HFFc6 (cell line): ENCODE data around the gene SH3GL2. TPM values are rescaled to one million over a fixed set of nuclear protein-coding genes. Genes with fewer than 3 reads are reported as not detected.

Source experiments
- DNase-seq: peaks from one replicate; pipeline ENCODE4 v3.0.0-alpha.2; 2018
- H3K27ac Mint-ChIP-seq: 2 replicates; pipeline ENCODE4 v1.8.0; 2020; ENCODE audit warnings: mild to moderate bottlenecking, mixed read lengths
- H3K27me3 Mint-ChIP-seq: 2 replicates; pipeline ENCODE4 v1.8.0; 2021; ENCODE audit warnings: mild to moderate bottlenecking, moderate library complexity, mixed read lengths; ENCODE audit not compliant: insufficient read depth
- H3K36me3 Mint-ChIP-seq: 2 replicates; pipeline ENCODE4 v1.8.0; 2021; ENCODE audit warnings: low read depth, mixed read lengths
- H3K4me1 Mint-ChIP-seq: 2 replicates; pipeline ENCODE4 v1.8.0; 2020; ENCODE audit warnings: low read depth, mixed read lengths
- H3K4me3 Mint-ChIP-seq: 2 replicates; pipeline ENCODE4 v1.8.0; 2020; ENCODE audit warnings: mild to moderate bottlenecking, moderate library complexity, mixed read lengths
- H3K9me3 Mint-ChIP-seq: 2 replicates; pipeline ENCODE4 v1.8.0; 2020; ENCODE audit warnings: mild to moderate bottlenecking, mixed read lengths
- total RNA-seq, 6 experiments: library from RNA; stranded (reverse); fragmentation: NEBNext Ultra II Directional; extraction: Animal tissue kit (Norgen Biotek cat#: 25700); gene quantifications; 2 replicates in 1 of 6; 3 replicates in 5 of 6; pipeline ENCODE4 v1.2.3, GENCODE V29; 2021
- TF ChIP-seq, protein P1 (sequence below): fragments of 200-600 bp; sonication (generic); IDR thresholded peaks from 2 replicates; pipeline ENCODE4 v1.5.0; 2021; ENCODE audit warnings: antibody characterized with exemption, mild to moderate bottlenecking

The SH3GL2 gene
- total RNA-seq, 6 experiments from 2014 or later = not detected

DNA sequence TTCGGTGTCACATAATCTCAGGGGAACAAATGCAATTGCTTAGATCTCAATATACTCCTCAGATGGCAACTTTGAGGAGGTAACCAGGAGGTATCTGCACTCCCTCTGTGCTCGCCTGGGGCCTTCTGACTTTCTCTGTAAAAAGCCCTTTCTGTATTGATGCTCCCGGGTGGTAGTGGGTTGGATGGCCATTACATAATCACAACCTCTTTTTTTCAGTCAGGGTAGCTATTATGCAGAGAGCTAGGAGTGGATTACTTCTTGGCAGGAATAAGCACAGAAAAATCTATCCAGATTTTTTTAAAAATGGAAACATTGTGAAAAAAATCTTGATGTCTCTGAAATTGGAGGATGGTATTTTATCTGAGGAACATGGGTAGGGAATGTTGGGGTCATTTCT, 116.6 kb downstream of the SH3GL2 start:
- Mint-ChIP-seq H3K27me3 (peaks cover 4% of the 10 kb centered on the region; the same call in 1 of the 2 replicates), H3K36me3 (no peaks in the 10 kb centered on the region), H3K9me3 (peaks cover 5% of the 10 kb centered on the region; the same call in 1 of the 2 replicates), H3K27ac (no peak overlapping the region), H3K4me3 (no peak overlapping the region), H3K4me1 (no peaks in the 10 kb centered on the region)
- TF ChIP-seq, protein P1, sequence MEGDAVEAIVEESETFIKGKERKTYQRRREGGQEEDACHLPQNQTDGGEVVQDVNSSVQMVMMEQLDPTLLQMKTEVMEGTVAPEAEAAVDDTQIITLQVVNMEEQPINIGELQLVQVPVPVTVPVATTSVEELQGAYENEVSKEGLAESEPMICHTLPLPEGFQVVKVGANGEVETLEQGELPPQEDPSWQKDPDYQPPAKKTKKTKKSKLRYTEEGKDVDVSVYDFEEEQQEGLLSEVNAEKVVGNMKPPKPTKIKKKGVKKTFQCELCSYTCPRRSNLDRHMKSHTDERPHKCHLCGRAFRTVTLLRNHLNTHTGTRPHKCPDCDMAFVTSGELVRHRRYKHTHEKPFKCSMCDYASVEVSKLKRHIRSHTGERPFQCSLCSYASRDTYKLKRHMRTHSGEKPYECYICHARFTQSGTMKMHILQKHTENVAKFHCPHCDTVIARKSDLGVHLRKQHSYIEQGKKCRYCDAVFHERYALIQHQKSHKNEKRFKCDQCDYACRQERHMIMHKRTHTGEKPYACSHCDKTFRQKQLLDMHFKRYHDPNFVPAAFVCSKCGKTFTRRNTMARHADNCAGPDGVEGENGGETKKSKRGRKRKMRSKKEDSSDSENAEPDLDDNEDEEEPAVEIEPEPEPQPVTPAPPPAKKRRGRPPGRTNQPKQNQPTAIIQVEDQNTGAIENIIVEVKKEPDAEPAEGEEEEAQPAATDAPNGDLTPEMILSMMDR = no peak
- DNase-seq = no peak

DNA sequence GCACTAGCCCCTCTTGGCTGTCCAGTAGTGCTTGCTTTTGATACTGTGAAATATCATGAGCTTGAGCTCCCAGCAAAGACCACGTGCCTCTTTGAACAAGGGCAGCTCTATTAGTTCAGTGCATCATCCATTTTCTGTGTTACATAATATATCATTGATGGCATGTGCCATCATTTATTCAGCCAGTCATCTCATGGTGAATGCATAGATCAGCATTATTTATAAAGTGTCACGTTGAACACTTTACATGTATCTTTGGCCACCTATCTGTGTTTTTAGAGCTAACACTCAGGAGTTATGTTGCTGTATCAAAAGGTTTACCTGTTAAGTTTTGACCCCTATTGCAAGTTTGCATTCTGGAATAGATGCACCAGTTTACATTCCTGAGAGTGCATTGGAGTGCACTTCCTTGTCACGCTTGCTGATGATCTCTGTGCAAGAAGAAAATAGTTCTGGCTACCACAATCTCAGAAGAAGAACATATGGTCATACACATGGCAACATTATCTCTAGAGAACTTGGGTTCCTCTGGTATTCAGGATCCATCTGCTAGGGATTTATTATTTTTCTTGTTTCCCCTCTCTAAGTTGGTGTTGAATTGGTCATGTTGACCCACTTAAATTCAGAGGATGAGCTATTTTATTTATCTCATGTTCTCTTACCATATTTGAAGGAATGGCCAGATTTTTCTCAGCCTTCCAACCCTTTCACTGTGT, 120.9 kb downstream of the SH3GL2 start:
- Mint-ChIP-seq H3K27me3 (peaks cover 3% of the 10 kb centered on the region; the same call in 1 of the 2 replicates), H3K9me3 (no peaks in the 10 kb centered on the region; the same call in 1 of the 2 replicates), H3K27ac (no peak overlapping the region), H3K4me3 (no peak overlapping the region), H3K4me1 (no peaks in the 10 kb centered on the region), H3K36me3 (no peaks in the 10 kb centered on the region)
- TF ChIP-seq, protein P1 = no peak
- no peak for DNase-seq

DNA sequence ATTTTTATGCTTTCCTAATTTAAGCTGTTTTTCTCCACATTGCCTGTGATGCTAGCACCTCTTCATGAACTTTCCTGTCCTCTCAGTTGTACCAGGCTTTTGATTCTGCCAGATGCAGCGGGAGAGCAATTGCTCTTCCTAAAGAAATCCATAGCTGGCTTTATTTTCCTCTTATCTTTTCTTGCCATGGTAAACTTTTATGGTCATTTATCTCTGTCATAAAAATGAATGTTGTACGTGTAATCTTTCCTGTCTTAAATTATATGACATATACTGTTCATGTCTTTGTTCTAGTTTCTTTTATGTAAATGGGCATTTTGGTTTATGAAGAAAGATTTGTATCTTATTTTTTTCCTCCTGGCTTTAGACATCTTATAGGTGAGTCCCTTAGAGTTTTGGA, 127.5 kb downstream of the SH3GL2 start:
- H3K4me1 Mint-ChIP-seq = no peaks in the 10 kb centered on the region
- no peak for DNase-seq
- no peak overlapping the region for H3K4me3 Mint-ChIP-seq
- TF ChIP-seq, protein P1 = no peak
- no peaks in the 10 kb centered on the region for H3K9me3 Mint-ChIP-seq
- no peak overlapping the region for H3K27ac Mint-ChIP-seq
- H3K36me3 Mint-ChIP-seq = no peaks in the 10 kb centered on the region
- H3K27me3 Mint-ChIP-seq = no peaks in the 10 kb centered on the region

DNA sequence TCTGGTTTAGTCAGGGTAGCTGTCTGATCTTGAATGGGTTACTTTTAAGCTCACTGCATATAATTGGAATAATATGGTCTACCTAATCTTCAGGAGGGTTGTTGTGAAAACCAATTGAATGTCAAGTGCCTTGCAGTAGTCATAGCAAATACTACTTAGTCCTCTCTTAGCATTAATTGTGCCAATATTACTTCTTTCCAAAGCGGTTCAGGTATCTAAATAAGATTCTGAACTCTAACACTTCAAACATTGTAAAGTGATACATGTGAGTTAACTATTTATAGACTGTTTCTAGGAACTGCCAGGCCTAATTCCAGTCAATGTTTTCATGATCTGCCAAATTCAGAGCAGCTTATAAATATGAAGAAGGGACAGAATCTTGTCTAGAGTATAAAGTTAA, 140.2 kb downstream of the SH3GL2 start:
- Mint-ChIP-seq H3K9me3 (peaks cover 7% of the 10 kb centered on the region), H3K36me3 (no peaks in the 10 kb centered on the region), H3K4me1 (no peaks in the 10 kb centered on the region), H3K27me3 (peaks cover 1% of the 10 kb centered on the region; the same call in 1 of the 2 replicates), H3K4me3 (no peak overlapping the region), H3K27ac (no peak overlapping the region)
- no peak for DNase-seq
- TF ChIP-seq, protein P1 = no peak

DNA sequence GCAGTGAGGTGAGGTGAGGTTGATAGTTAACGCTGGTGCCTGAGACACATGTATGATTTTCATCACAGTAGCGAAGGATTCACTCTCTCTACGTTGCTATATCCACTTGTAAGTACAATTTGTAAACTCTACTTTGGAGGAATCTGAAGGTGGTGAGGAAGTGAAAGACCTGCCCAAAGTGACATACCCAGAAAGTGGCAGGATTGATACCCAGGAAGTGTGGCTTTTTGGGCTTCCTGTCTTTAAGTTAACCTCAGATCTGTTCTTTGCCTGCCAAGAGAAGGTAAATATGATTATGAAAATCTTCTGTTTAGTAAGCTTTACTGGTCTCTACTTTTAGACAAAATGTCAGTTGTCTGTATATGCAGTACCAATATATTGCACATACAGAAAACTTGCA, 143.1 kb downstream of the SH3GL2 start:
- TF ChIP-seq, protein P1 = no peak
- Mint-ChIP-seq H3K9me3 (peaks cover 21% of the 10 kb centered on the region), H3K4me3 (no peak overlapping the region), H3K36me3 (no peaks in the 10 kb centered on the region), H3K27ac (no peak overlapping the region), H3K4me1 (no peaks in the 10 kb centered on the region), H3K27me3 (no peaks in the 10 kb centered on the region; the same call in 1 of the 2 replicates)
- DNase-seq = no peak
